ENCODE measurements around the gene HAGH.

GRCh38 chr16:1759511-1759910, 67.1 kb downstream of the HAGH start:
- TF ChIP-seq CTCF (IDR thresholded peaks at IDR 0.05) (no peak), POLR2A (IDR thresholded peaks at IDR 0.05) (no peak)

Measured in right lobe of liver (tissue), 4 donors.